Kidney epithelial cell (primary cell): ENCODE measurements around the gene RSPO4. TPM values are rescaled to one million over a fixed set of nuclear protein-coding genes. Genes with fewer than 3 reads are reported as not detected.

Experiments used
- DNase-seq: peaks from one replicate; pipeline ENCODE4 v3.0.0-alpha.2; 2010; ENCODE audit warnings: low read depth
- H3K27me3 ChIP-seq: 2 replicates; pipeline ENCODE4 v1.6.0; 2011; ENCODE audit warnings: low read length; ENCODE audit not compliant: control insufficient read depth, insufficient read depth
- H3K36me3 ChIP-seq: 2 replicates; pipeline ENCODE4 v1.5.1; 2011; ENCODE audit warnings: low read length; ENCODE audit not compliant: control insufficient read depth, insufficient read depth
- H3K4me3 ChIP-seq: 2 replicates; pipeline ENCODE4 v1.5.1; 2011; ENCODE audit warnings: low read depth, mild to moderate bottlenecking, control low read depth, low read length
- CTCF ChIP-seq: IDR thresholded peaks from 2 replicates; pipeline ENCODE4 v1.5.1; 2011; ENCODE audit warnings: mild to moderate bottlenecking, moderate library complexity, low read length, control low read depth, inconsistent platforms; ENCODE audit not compliant: insufficient read depth, poor library complexity, severe bottlenecking
- total RNA-seq: library from RNA; depleted of rRNA; stranded (reverse); fragments of >200 nt; gene quantifications from 2 replicates; pipeline ENCODE4 v1.2.3, GENCODE V29; 2015

Gene RSPO4
- total RNA-seq, 1 donor from 2014 or later, result 3.3 TPM

GRCh38 chr20:1002682-1003561 is 811 bp upstream of the RSPO4 start:
- H3K36me3 ChIP-seq, result no peaks in the 10 kb centered on the region
- no peak for TF ChIP-seq CTCF
- peaks cover 22% of the 10 kb centered on the region for H3K27me3 ChIP-seq
- no peak for DNase-seq
- H3K4me3 ChIP-seq, result no peak overlapping the region

GRCh38 chr20:1001116-1001515 is 995 bp downstream of the RSPO4 start:
- DNase-seq, result no peak
- TF ChIP-seq CTCF, result no peak
- no peak overlapping the region for H3K4me3 ChIP-seq
- peaks cover 22% of the 10 kb centered on the region for H3K27me3 ChIP-seq
- no peaks in the 10 kb centered on the region for H3K36me3 ChIP-seq

GRCh38 chr20:998231-998830 is 3.8 kb downstream of the RSPO4 start:
- H3K36me3 ChIP-seq, result no peaks in the 10 kb centered on the region
- peaks cover 22% of the 10 kb centered on the region for H3K27me3 ChIP-seq
- no peak for DNase-seq
- no peak for TF ChIP-seq CTCF
- no peak overlapping the region for H3K4me3 ChIP-seq

GRCh38 chr20:997486-997885 is 4.6 kb downstream of the RSPO4 start:
- no peak for TF ChIP-seq CTCF
- H3K36me3 ChIP-seq, result no peaks in the 10 kb centered on the region
- H3K4me3 ChIP-seq, result no peak overlapping the region
- H3K27me3 ChIP-seq, result peaks cover 14% of the 10 kb centered on the region
- no peak for DNase-seq

GRCh38 chr20:997016-997415 is 5.1 kb downstream of the RSPO4 start:
- Histone ChIP-seq H3K27me3 (peaks cover 11% of the 10 kb centered on the region), H3K4me3 (no peak overlapping the region), H3K36me3 (no peaks in the 10 kb centered on the region)
- DNase-seq, result no peak
- no peak for TF ChIP-seq CTCF

GRCh38 chr20:995170-995569 is 6.9 kb downstream of the RSPO4 start:
- DNase-seq, result no peak
- Histone ChIP-seq H3K4me3 (no peak overlapping the region), H3K27me3 (no peaks in the 10 kb centered on the region), H3K36me3 (no peaks in the 10 kb centered on the region)
- no peak for TF ChIP-seq CTCF
